Mucosa of descending colon (tissue), 3 donors: ENCODE measurements around the gene TMEM204. TPM values are rescaled to one million over a fixed set of nuclear protein-coding genes. Genes with fewer than 3 reads are reported as not detected.

ENCODE experiments used
- ATAC-seq: fragments of 200-7000 bp; cut with Tn5 transposase; one replicate; pipeline ENCODE4 v1.9.1; 2020; ENCODE audit warnings: mild to moderate bottlenecking, moderate library complexity
- DNase-seq, 3 donors: peaks; one replicate each; pipeline ENCODE4 v3.0.0-alpha.2; 2020
- H3K36me3 ChIP-seq: fragments of 200-600 bp; one replicate; pipeline ENCODE4 v1.8.0; 2021; ENCODE audit warnings: low read depth, mild to moderate bottlenecking
- H3K4me1 ChIP-seq: fragments of 200-600 bp; one replicate; pipeline ENCODE4 v1.8.0; 2021; ENCODE audit warnings: low read depth, mild to moderate bottlenecking
- H3K4me3 ChIP-seq: fragments of 200-600 bp; one replicate; pipeline ENCODE4 v1.8.0; 2021; ENCODE audit warnings: mild to moderate bottlenecking
- H3K9me3 ChIP-seq: fragments of 200-600 bp; one replicate; pipeline ENCODE4 v1.8.0; 2021; ENCODE audit warnings: mild to moderate bottlenecking
- intact Hi-C, 2 donors: fragments of 100-400 bp; cut with DNase I in 1 of 2; cut with micrococcal nuclease in 1 of 2; formaldehyde crosslinking; loops; one replicate each; pipeline versions ENCODE4 v1.11.0 to v1.11.1; 2022; cut with DNase I, micrococcal nuclease
- total RNA-seq, 3 donors: library from RNA; stranded (reverse); fragmentation: NEBNext Ultra II Directional in 2 of 3; extraction: Animal tissue kit (Norgen Biotek cat#: 25700) in 2 of 3; gene quantifications; one replicate each; pipeline versions ENCODE4 v1.2.1 to v1.2.4, GENCODE V29; 2021 to 2023
- TF ChIP-seq, protein P1 (sequence below): fragments of 200-600 bp; IDR thresholded peaks from one replicate; pipeline ENCODE4 v1.8.0; 2022; ENCODE audit warnings: antibody characterized with exemption, mild to moderate bottlenecking
- donor health status: DM: no; HTN: no; CAD: no; lungs with moderate emphysema.
- donor health status: DM: no; HTN: no; CAD: no.
- donor health status: DM: no; HTN: yes; CAD: no.

TMEM204 gene
- total RNA-seq, 3 donors from 2014 or later: 3.4 to 10.3 (median 5.0) TPM

DNA sequence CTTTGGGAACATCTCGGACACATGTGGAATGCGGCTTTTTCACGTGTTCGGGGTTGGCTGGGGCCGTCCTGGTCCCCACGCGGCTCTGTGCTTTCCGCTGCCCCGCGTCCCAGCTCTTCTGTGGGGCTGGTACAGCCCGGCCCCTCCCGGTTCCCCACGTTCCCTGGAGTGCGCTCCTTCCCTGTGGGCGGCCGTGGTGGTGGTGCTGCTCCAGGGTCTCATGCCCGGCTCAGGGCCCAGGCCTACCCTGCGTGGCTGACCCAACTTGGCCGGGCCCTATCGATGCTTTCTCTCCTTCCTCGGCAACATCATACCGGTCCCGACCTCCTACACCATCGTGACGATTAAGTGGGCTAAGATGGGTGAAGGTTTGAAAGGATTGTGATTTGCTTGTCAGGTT lies 37.0 kb upstream of the TMEM204 start:
- TF ChIP-seq, protein P1, sequence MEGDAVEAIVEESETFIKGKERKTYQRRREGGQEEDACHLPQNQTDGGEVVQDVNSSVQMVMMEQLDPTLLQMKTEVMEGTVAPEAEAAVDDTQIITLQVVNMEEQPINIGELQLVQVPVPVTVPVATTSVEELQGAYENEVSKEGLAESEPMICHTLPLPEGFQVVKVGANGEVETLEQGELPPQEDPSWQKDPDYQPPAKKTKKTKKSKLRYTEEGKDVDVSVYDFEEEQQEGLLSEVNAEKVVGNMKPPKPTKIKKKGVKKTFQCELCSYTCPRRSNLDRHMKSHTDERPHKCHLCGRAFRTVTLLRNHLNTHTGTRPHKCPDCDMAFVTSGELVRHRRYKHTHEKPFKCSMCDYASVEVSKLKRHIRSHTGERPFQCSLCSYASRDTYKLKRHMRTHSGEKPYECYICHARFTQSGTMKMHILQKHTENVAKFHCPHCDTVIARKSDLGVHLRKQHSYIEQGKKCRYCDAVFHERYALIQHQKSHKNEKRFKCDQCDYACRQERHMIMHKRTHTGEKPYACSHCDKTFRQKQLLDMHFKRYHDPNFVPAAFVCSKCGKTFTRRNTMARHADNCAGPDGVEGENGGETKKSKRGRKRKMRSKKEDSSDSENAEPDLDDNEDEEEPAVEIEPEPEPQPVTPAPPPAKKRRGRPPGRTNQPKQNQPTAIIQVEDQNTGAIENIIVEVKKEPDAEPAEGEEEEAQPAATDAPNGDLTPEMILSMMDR: no peak
- Histone ChIP-seq H3K4me3 (no peak overlapping the region), H3K4me1 (peaks cover 9% of the 10 kb centered on the region), H3K36me3 (no peaks in the 10 kb centered on the region), H3K9me3 (no peaks in the 10 kb centered on the region)
- DNase-seq: no peak
- intact Hi-C loops: no loop called here
- no peak for ATAC-seq

DNA sequence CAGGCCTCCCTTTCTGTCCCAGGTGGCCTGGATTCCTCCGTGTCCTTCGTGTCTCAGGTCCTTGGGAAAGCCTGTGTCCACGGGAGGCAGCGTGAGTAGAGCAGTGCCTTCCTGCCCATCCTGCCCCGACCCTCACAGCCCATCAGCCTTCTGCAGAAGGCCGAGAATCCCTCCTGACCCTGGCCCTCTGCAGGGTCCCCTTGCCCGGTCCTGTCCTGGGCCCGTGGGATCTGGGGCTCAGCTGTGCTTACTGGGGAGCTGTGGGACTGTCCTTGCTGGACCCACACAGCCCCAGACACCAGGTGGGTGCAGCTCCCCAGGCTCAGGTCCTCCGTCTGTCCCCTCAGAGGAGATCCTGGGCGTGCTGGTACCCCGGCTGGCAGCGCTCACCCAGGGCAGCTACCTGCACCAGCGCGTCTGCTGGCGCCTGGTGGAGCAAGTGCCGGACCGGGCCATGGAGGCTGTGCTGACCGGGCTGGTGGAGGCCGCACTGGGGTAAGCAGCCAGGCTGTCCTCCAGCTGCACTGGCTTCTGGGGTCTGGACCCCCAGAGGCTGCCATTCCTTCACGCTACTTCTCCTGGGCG lies 36.4 kb upstream of the TMEM204 start:
- DNase-seq: no peak
- peaks cover 9% of the 10 kb centered on the region for H3K4me1 ChIP-seq
- intact Hi-C loops: no loop called here
- no peaks in the 10 kb centered on the region for H3K9me3 ChIP-seq
- ATAC-seq: no peak
- TF ChIP-seq, protein P1: no peak
- no peak overlapping the region for H3K4me3 ChIP-seq
- H3K36me3 ChIP-seq: no peaks in the 10 kb centered on the region

DNA sequence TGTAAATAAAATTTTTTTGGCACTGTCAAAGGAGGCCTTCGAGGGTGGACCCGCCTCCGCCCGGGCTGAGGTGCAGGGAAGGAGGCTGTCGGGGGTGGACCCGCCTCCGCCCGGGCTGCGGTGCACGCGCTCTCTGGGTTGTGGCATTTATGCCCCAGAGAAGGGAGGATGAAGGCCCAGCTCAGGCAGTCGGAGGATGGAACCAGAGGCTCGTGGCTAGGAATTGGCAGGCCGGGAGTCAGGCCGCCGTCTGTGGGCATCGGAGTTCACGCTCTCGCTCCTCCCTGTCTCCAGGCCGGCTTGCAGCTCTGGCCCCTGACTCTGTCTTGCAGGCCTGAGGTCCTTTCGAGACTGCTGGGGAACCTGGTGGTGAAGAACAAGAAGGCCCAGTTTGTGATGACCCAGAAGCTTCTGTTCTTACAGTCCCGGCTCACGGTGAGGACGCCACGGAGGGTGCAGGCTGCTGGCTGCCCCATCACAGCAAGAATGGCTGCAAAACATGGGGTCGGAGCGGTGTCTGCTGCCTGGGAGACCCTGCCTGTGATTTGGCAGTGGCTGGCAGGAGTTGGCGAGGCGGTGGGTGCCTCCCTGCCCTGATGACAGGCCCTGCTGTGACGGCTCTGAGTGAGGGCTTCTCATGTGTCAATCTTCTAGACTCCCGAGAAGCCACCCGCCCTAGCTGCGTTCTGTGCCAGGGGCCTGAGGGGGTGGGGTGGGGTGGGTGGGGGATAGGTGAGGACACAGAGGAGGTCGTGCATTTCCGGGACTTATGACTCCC lies 34.4 kb upstream of the TMEM204 start:
- Histone ChIP-seq H3K4me1 (peaks cover 4% of the 10 kb centered on the region), H3K4me3 (no peak overlapping the region), H3K36me3 (no peaks in the 10 kb centered on the region), H3K9me3 (no peaks in the 10 kb centered on the region)
- intact Hi-C loops: no loop called here
- TF ChIP-seq, protein P1: no peak
- ATAC-seq (no peak), DNase-seq (no peak)

DNA sequence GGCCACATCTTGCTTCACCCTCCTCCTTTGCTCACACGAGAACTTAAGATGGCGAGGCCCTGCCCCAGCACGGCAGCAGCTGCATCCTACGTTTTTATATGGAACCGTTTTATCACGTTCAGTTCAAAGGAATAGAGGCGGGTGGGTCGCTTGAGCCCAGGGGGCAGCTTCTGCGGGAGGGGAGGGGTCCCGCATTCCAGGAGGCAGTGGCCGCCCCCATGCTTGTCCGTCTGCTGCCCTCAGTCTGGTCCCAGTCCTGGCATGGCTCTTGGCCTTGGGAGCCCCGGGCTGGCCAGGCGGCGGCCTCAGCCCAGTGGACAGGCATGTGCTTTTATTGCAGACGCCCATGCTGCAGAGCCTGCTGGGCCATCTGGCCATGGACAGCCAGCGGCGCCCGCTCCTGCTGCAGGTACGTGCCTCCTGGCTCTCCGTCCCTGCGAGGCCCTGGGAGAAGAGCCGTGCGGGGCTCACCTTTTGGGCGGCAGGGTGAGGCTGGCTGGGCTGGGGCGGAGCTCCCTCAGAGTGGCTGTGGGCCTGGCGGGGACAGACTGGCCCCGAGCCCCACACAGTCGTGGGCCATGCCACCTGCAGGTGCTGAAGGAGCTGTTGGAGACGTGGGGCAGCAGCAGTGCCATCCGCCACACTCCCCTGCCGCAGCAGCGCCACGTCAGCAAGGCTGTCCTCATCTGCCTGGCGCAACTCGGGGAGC lies 33.6 kb upstream of the TMEM204 start:
- H3K4me1 ChIP-seq: no peaks in the 10 kb centered on the region
- no peak overlapping the region for H3K4me3 ChIP-seq
- H3K9me3 ChIP-seq: no peaks in the 10 kb centered on the region
- TF ChIP-seq, protein P1: no peak
- ATAC-seq (no peak), DNase-seq (no peak)
- no peaks in the 10 kb centered on the region for H3K36me3 ChIP-seq
- intact Hi-C loops: no loop called here

DNA sequence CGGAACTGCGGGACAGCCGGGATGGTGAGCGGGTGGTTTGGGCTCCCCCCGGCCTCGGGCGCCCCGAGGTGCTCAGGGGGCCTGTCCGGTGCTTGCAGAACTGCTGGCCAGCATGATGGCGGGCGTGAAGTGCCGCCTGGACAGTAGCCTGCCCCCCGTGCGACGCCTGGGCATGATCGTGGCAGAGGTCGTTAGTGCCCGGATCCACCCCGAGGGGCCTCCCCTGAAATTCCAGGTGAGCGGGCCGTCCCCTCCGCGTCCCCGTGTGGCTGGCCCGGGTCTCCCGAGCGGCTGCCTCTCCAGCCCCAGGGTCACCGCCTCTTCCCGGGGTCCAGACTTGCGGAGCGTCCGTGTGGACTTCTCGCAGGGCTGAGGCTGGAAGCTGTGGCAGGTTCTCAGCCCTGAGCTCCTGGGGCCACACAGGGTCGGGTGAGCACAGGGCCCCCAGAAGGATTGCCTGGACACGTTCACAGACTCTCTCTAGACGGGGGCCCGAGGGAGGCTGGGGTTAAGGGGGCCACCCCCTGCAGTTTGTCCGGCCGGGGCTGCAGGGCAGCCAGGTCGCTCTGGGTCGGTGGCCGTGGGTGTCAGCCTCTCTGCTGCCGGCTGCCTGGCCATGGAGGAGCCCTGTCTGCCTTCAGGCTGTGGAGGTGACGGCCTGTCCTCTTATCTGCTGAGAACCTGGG lies 32.9 kb upstream of the TMEM204 start:
- no peaks in the 10 kb centered on the region for H3K36me3 ChIP-seq
- intact Hi-C loops: no loop called here
- H3K9me3 ChIP-seq: no peaks in the 10 kb centered on the region
- no peak for DNase-seq
- no peaks in the 10 kb centered on the region for H3K4me1 ChIP-seq
- ATAC-seq: no peak
- TF ChIP-seq, protein P1: no peak
- no peak overlapping the region for H3K4me3 ChIP-seq
